Activated naive CD4-positive, alpha-beta T cell treated with anti-CD3 and anti-CD28 coated beads, Interleukin-2, amount 10 ng/mL, durations not matched to agents 7 days and 5 days (primary cell): ENCODE measurements around the gene TTBK1.

Experiments
- CTCF ChIA-PET: fragments of 350-600 bp; sonication (Branson Sonifier 250); formaldehyde crosslinking; loops from one replicate; lab custom pipeline; 2021; ENCODE audit warnings: antibody characterized with exemption; lab: Charles Lee
- DNase-seq: peaks from one replicate; pipeline ENCODE4 v3.0.0-alpha.2; 2020
- H3K27ac Mint-ChIP-seq: one replicate; pipeline ENCODE4 v1.8.0; 2021; ENCODE audit warnings: mild to moderate bottlenecking, moderate library complexity, mixed read lengths
- H3K27me3 Mint-ChIP-seq: one replicate; pipeline ENCODE4 v1.8.0; 2021; ENCODE audit warnings: mild to moderate bottlenecking, mixed read lengths
- H3K36me3 Mint-ChIP-seq: one replicate; pipeline ENCODE4 v1.8.0; 2021; ENCODE audit warnings: mixed read lengths
- H3K4me1 Mint-ChIP-seq: one replicate; pipeline ENCODE4 v1.8.0; 2021; ENCODE audit warnings: mixed read lengths
- H3K4me3 Mint-ChIP-seq: one replicate; pipeline ENCODE4 v1.8.0; 2021; ENCODE audit warnings: mild to moderate bottlenecking, moderate library complexity, mixed read lengths
- H3K9me3 Mint-ChIP-seq: one replicate; pipeline ENCODE4 v1.8.0; 2021; ENCODE audit warnings: mixed read lengths

TTBK1 gene

GRCh38 chr6:43242908-43243663, at the start of gene TTBK1:
Gene TTBK1 (plus strand): TSS chr6:43243481. CDS start chr6:43246661, 3,180 bp downstream.
- Mint-ChIP-seq H3K9me3 (peaks cover 2% of the 10 kb centered on the region), H3K27ac (no peak within 1 kb of the TSS), H3K4me1 (peaks cover 18% of the 10 kb centered on the region), H3K4me3 (no peak within 1 kb of the TSS), H3K36me3 (peaks cover 1% of the 10 kb centered on the region), H3K27me3 (peaks cover 18% of the 10 kb centered on the region)
- CTCF ChIA-PET, result interaction anchor here (2.4 kb wide), 1 partner anchor 13 kb away, joined by 9 read pairs; no protein-coding TSS in a partner anchor
- DNase-seq, result peak; percentile 43

- DNase-seq, result peak; percentile 18
- Mint-ChIP-seq H3K36me3 (peaks cover 36% of the 10 kb centered on the region), H3K27me3 (no peaks in the 10 kb centered on the region), H3K9me3 (no peaks in the 10 kb centered on the region), H3K4me3 (no peak overlapping the region), H3K27ac (no peak overlapping the region), H3K4me1 (peaks cover 3% of the 10 kb centered on the region)
- CTCF ChIA-PET, result no interaction called here
These were observed 49.4 kb upstream of the TTBK1 start for GRCh38 chr6:43193929-43194328.

- peaks cover 46% of the 10 kb centered on the region for H3K36me3 Mint-ChIP-seq
These were observed 46.9 kb upstream of the TTBK1 start for GRCh38 chr6:43196337-43196736.

GRCh38 chr6:43199912-43200311, 43.4 kb upstream of the TTBK1 start:
- no peak overlapping the region for H3K4me3 Mint-ChIP-seq
- H3K36me3 Mint-ChIP-seq, result peaks cover 37% of the 10 kb centered on the region
- H3K27me3 Mint-ChIP-seq, result no peaks in the 10 kb centered on the region
- H3K4me1 Mint-ChIP-seq, result peaks cover 4% of the 10 kb centered on the region
- no peaks in the 10 kb centered on the region for H3K9me3 Mint-ChIP-seq
- peak; percentile 6 for DNase-seq
- H3K27ac Mint-ChIP-seq, result peak overlapping the region; percentile 12
- CTCF ChIA-PET, result no interaction called here

More at GRCh38 chr6:43196337-43196736, 46.9 kb upstream of the TTBK1 start:
- no peak overlapping the region for H3K4me3 Mint-ChIP-seq
- peaks cover 4% of the 10 kb centered on the region for H3K4me1 Mint-ChIP-seq
- H3K27ac Mint-ChIP-seq, result no peak overlapping the region
- no peaks in the 10 kb centered on the region for H3K27me3 Mint-ChIP-seq
- CTCF ChIA-PET, result no interaction called here
- peak; percentile 7 for DNase-seq
- no peaks in the 10 kb centered on the region for H3K9me3 Mint-ChIP-seq

GRCh38 chr6:43200541-43200940, 42.7 kb upstream of the TTBK1 start:
- CTCF ChIA-PET, result interaction anchor here (0.7 to 1.2 kb wide), 3 partner anchors 8 to 24 kb away, joined by 3 to 5 read pairs (median 3); no protein-coding TSS in a partner anchor
- H3K27me3 Mint-ChIP-seq, result no peaks in the 10 kb centered on the region
- DNase-seq, result peak; percentile 13
- H3K9me3 Mint-ChIP-seq, result no peaks in the 10 kb centered on the region
- H3K36me3 Mint-ChIP-seq, result peaks cover 33% of the 10 kb centered on the region
- no peak overlapping the region for H3K27ac Mint-ChIP-seq
- peaks cover 4% of the 10 kb centered on the region for H3K4me1 Mint-ChIP-seq
- no peak overlapping the region for H3K4me3 Mint-ChIP-seq

GRCh38 chr6:43202451-43202850, 40.8 kb upstream of the TTBK1 start:
- no peak overlapping the region for H3K4me3 Mint-ChIP-seq
- no peaks in the 10 kb centered on the region for H3K9me3 Mint-ChIP-seq
- peak; percentile 9 for DNase-seq
- no peaks in the 10 kb centered on the region for H3K27me3 Mint-ChIP-seq
- H3K4me1 Mint-ChIP-seq, result peaks cover 4% of the 10 kb centered on the region
- CTCF ChIA-PET, result no interaction called here
- no peak overlapping the region for H3K27ac Mint-ChIP-seq
- peaks cover 33% of the 10 kb centered on the region for H3K36me3 Mint-ChIP-seq

- CTCF ChIA-PET, result no interaction called here
- peak; percentile 19 for DNase-seq
- H3K4me1 Mint-ChIP-seq, result peaks cover 4% of the 10 kb centered on the region
- H3K27me3 Mint-ChIP-seq, result no peaks in the 10 kb centered on the region
- H3K36me3 Mint-ChIP-seq, result peaks cover 31% of the 10 kb centered on the region
- no peak overlapping the region for H3K4me3 Mint-ChIP-seq
- peak overlapping the region; percentile 35 for H3K27ac Mint-ChIP-seq
- no peaks in the 10 kb centered on the region for H3K9me3 Mint-ChIP-seq
These were observed 40.1 kb upstream of the TTBK1 start for GRCh38 chr6:43203029-43203717.

- Mint-ChIP-seq H3K4me1 (peaks cover 4% of the 10 kb centered on the region), H3K36me3 (peaks cover 31% of the 10 kb centered on the region), H3K27ac (peak overlapping the region; percentile 35), H3K27me3 (no peaks in the 10 kb centered on the region), H3K9me3 (no peaks in the 10 kb centered on the region), H3K4me3 (no peak overlapping the region)
- peak; percentile 0 for DNase-seq
- CTCF ChIA-PET, result no interaction called here
These were observed 39.6 kb upstream of the TTBK1 start for GRCh38 chr6:43203718-43204095.

- no peaks in the 10 kb centered on the region for H3K9me3 Mint-ChIP-seq
- peaks cover 4% of the 10 kb centered on the region for H3K4me1 Mint-ChIP-seq
These were observed 38.8 kb upstream of the TTBK1 start for GRCh38 chr6:43204271-43205105.

GRCh38 chr6:43205849-43206248, 37.4 kb upstream of the TTBK1 start:
- Mint-ChIP-seq H3K36me3 (peaks cover 26% of the 10 kb centered on the region), H3K27me3 (no peaks in the 10 kb centered on the region), H3K9me3 (no peaks in the 10 kb centered on the region), H3K4me3 (no peak overlapping the region), H3K4me1 (no peaks in the 10 kb centered on the region), H3K27ac (no peak overlapping the region)
- CTCF ChIA-PET, result interaction anchor here (0.6 kb wide), 1 partner anchor 56 kb away, joined by 3 read pairs; no protein-coding TSS in a partner anchor
- peak; percentile 10 for DNase-seq

More at GRCh38 chr6:43204271-43205105, 38.8 kb upstream of the TTBK1 start:
- peak; percentile 16 for DNase-seq
- H3K27ac Mint-ChIP-seq, result no peak overlapping the region
- CTCF ChIA-PET, result no interaction called here
- no peaks in the 10 kb centered on the region for H3K27me3 Mint-ChIP-seq
- H3K36me3 Mint-ChIP-seq, result peaks cover 31% of the 10 kb centered on the region
- H3K4me3 Mint-ChIP-seq, result no peak overlapping the region

- Mint-ChIP-seq H3K4me3 (no peak overlapping the region), H3K27me3 (no peaks in the 10 kb centered on the region), H3K4me1 (no peaks in the 10 kb centered on the region), H3K9me3 (no peaks in the 10 kb centered on the region), H3K36me3 (peaks cover 17% of the 10 kb centered on the region), H3K27ac (no peak overlapping the region)
- DNase-seq, result no peak
- CTCF ChIA-PET, result no interaction called here
These were observed 36.0 kb upstream of the TTBK1 start for GRCh38 chr6:43207286-43207685.

GRCh38 chr6:43211955-43212354, 31.3 kb upstream of the TTBK1 start:
- no peak overlapping the region for H3K27ac Mint-ChIP-seq
- H3K4me1 Mint-ChIP-seq, result no peaks in the 10 kb centered on the region
- H3K9me3 Mint-ChIP-seq, result no peaks in the 10 kb centered on the region
- no peaks in the 10 kb centered on the region for H3K27me3 Mint-ChIP-seq
- CTCF ChIA-PET, result interaction anchor here (1.0 to 1.1 kb wide), 2 partner anchors 13 to 186 kb away, joined by 4 to 5 read pairs; no protein-coding TSS in a partner anchor
- peaks cover 16% of the 10 kb centered on the region for H3K36me3 Mint-ChIP-seq
- H3K4me3 Mint-ChIP-seq, result no peak overlapping the region
- DNase-seq, result no peak

GRCh38 chr6:43213431-43213830, 29.9 kb upstream of the TTBK1 start:
- H3K4me3 Mint-ChIP-seq, result no peak overlapping the region
- H3K36me3 Mint-ChIP-seq, result peaks cover 17% of the 10 kb centered on the region

GRCh38 chr6:43215066-43215465, 28.2 kb upstream of the TTBK1 start:
- Mint-ChIP-seq H3K27ac (no peak overlapping the region), H3K36me3 (peaks cover 17% of the 10 kb centered on the region), H3K9me3 (no peaks in the 10 kb centered on the region), H3K4me1 (no peaks in the 10 kb centered on the region), H3K27me3 (no peaks in the 10 kb centered on the region), H3K4me3 (no peak overlapping the region)
- no peak for DNase-seq
- CTCF ChIA-PET, result interaction anchor here (2.6 kb wide), 1 partner anchor 14 kb away, joined by 6 read pairs; the partner anchor contains the start of gene DNPH1

More at GRCh38 chr6:43213431-43213830, 29.9 kb upstream of the TTBK1 start:
- CTCF ChIA-PET, result no interaction called here
- Mint-ChIP-seq H3K27ac (no peak overlapping the region), H3K4me1 (no peaks in the 10 kb centered on the region), H3K9me3 (no peaks in the 10 kb centered on the region), H3K27me3 (no peaks in the 10 kb centered on the region)
- no peak for DNase-seq
